ENCODE measurements around the gene NID1.

Gene NID1

DNA sequence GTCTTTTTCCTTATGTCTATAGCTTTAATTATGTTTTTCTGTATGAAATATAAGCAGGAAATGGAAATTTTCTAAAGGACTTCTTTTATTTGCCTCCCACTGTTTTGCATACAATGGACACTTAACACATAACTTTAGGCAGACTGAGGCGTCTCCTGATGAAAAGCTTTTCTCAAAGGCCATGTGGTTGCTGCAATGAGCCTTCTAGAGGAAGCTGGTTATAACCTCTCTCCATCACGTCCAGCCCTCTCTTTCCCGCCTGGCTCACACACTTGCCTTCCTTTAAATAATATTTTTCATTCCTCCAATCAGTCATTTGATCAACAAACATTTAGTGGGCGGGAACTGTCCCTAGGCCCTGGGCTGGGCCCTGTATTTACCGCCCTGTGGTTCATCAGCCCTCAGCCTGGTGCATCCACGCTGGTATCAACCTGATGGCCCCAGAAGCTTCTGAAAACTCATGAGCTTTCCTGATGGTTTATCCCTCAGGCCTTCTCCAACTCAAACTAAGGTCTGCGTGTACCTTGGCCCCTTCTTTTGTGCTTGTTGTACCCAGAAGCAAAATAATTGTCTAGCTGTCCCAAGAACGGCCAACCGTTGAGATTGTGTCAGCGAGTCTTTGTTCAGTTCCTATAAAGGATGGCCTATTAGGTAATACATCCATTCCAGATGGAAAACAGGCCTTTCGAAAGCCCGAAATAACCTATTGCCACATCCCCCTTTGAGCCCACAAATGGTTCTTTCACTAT lies 122.8 kb downstream of the NID1 start:
- no peaks in the 10 kb centered on the region for H3K4me1 ChIP-seq (ENCODE audit: control insufficient read depth in 1 of 2, insufficient read depth in 2 of 2, low read length in 2 of 2)

DNA sequence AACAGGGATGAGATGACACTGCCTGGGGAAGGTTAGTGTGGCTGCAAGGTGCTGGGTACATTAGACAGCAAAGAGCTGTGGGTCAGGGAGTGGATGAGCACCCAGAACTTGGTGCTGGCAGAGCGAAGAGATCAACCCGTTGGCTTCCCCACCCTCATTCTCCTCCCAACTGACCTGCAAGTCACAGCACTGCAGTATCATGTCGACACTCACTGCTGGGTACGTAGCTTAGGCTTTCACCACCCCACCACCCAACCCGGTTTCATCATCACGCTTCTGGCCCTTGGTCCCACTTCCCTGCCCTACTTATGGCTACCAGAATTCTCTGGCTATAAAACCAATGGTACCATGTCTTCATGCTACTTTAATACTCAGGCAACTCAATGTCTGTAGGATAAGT lies 124.6 kb downstream of the NID1 start:
- no peak overlapping the region for H3K27ac ChIP-seq (ENCODE audit: low read length)
- H3K36me3 ChIP-seq (ENCODE audit: control insufficient read depth in 1 of 2, insufficient read depth in 2 of 2, low read length in 2 of 2), result no peaks in the 10 kb centered on the region
- H3K27me3 ChIP-seq (ENCODE audit: low read depth, low read length), result no peaks in the 10 kb centered on the region
- H3K4me1 ChIP-seq (ENCODE audit: control insufficient read depth in 1 of 2, insufficient read depth in 2 of 2, low read length in 2 of 2), result peaks cover 6 to 9% of the 10 kb centered on the region in 2 donors
- H3K9me3 ChIP-seq (ENCODE audit: control insufficient read depth in 1 of 2, low read length in 2 of 2), result no peaks in the 10 kb centered on the region
- no peak overlapping the region for H3K4me3 ChIP-seq (ENCODE audit: low read depth in 1 of 2, low read length in 2 of 2)

More for the DNA sequence above, 122.8 kb downstream of the NID1 start:
- Histone ChIP-seq H3K9me3 (ENCODE audit: control insufficient read depth in 1 of 2, low read length in 2 of 2) (no peaks in the 10 kb centered on the region), H3K27ac (ENCODE audit: low read length) (no peak overlapping the region), H3K27me3 (ENCODE audit: low read depth, low read length) (no peaks in the 10 kb centered on the region), H3K4me3 (ENCODE audit: low read depth in 1 of 2, low read length in 2 of 2) (no peak overlapping the region), H3K36me3 (ENCODE audit: control insufficient read depth in 1 of 2, insufficient read depth in 2 of 2, low read length in 2 of 2) (no peaks in the 10 kb centered on the region)

DNA sequence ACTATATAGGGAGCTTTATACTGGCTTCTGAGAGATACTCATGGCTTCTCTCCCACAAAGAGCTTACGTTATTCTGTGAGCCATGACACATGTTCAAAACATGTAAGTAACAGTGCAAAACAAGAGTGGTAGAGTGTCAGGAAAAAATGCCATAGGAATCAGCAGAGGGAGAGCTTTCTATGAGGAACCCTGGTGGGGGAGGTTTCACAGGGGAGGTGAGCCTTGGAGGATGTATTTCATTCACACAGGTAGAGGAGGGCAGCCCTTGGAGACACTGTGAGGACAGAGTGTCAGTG lies 125.5 kb downstream of the NID1 start:
- Histone ChIP-seq H3K27ac (ENCODE audit: low read length) (no peak overlapping the region), H3K4me3 (ENCODE audit: low read depth in 1 of 2, low read length in 2 of 2) (no peak overlapping the region), H3K36me3 (ENCODE audit: control insufficient read depth in 1 of 2, insufficient read depth in 2 of 2, low read length in 2 of 2) (no peaks in the 10 kb centered on the region), H3K27me3 (ENCODE audit: low read depth, low read length) (no peaks in the 10 kb centered on the region), H3K4me1 (ENCODE audit: control insufficient read depth in 1 of 2, insufficient read depth in 2 of 2, low read length in 2 of 2) (peaks cover 6 to 12% of the 10 kb centered on the region in 2 donors), H3K9me3 (ENCODE audit: control insufficient read depth in 1 of 2, low read length in 2 of 2) (no peaks in the 10 kb centered on the region)

DNA sequence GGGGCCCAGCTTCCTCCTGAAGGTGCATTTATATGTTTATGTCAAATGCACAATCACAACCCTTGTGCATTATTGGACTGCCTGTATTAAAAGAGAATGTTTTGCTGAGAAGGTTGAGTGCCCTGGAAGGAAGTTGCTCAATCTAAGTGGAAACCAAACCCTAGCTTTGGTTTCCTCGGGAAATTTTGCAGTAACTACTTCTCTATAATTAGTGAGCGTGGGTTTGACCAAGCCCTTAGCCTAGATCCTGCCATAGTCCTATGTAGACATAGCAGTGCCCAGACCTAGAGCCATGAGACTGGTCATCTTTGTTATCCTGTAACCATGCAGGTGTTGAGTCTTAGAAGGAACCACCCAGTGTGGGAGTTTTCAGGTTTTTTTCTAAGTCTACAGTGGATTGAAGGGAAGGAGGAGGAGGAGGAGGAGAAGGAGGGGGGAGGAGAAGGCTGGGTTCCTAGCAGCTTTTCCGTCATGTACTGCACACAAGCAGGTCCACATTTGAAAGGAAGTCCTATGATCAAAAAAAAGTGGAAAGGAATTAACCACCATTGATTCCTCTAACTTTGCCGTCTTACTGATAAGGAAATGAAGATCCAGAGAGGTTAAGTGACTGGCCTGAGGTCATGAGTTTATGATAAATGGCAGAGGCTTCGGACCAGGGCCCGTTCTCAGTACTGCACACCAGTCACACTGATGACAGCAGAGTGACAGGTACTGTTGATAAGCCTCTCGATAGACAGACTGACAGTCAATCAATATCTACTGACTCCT lies 126.0 kb downstream of the NID1 start:
- Histone ChIP-seq H3K4me1 (ENCODE audit: control insufficient read depth in 1 of 2, insufficient read depth in 2 of 2, low read length in 2 of 2) (peaks cover 6 to 12% of the 10 kb centered on the region in 2 donors), H3K27ac (ENCODE audit: low read length) (no peak overlapping the region), H3K36me3 (ENCODE audit: control insufficient read depth in 1 of 2, insufficient read depth in 2 of 2, low read length in 2 of 2) (no peaks in the 10 kb centered on the region)

DNA sequence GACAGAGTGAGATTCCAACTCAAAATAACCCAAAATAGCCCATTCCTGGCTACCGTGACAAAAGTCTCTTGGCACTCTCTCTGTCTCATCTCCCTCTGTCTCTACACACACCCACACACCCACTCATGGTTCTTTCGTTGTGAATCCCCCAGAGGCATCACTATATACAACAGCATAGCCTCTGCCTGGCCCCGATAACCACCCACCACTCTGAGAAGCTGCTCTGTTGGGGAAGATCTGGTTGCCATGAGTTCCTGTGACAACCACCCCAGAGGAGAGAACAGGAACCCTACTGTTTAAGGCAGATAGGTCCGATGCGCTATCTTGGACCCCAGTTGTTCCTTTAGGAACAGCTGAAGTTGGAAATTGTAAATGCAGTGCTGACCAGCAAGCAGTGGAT lies 127.8 kb downstream of the NID1 start:
- Histone ChIP-seq H3K27me3 (ENCODE audit: low read depth, low read length) (no peaks in the 10 kb centered on the region), H3K27ac (ENCODE audit: low read length) (no peak overlapping the region)

More for the DNA sequence above, 126.0 kb downstream of the NID1 start:
- Histone ChIP-seq H3K9me3 (ENCODE audit: control insufficient read depth in 1 of 2, low read length in 2 of 2) (no peaks in the 10 kb centered on the region), H3K27me3 (ENCODE audit: low read depth, low read length) (no peaks in the 10 kb centered on the region), H3K4me3 (ENCODE audit: low read depth in 1 of 2, low read length in 2 of 2) (no peak overlapping the region)

DNA sequence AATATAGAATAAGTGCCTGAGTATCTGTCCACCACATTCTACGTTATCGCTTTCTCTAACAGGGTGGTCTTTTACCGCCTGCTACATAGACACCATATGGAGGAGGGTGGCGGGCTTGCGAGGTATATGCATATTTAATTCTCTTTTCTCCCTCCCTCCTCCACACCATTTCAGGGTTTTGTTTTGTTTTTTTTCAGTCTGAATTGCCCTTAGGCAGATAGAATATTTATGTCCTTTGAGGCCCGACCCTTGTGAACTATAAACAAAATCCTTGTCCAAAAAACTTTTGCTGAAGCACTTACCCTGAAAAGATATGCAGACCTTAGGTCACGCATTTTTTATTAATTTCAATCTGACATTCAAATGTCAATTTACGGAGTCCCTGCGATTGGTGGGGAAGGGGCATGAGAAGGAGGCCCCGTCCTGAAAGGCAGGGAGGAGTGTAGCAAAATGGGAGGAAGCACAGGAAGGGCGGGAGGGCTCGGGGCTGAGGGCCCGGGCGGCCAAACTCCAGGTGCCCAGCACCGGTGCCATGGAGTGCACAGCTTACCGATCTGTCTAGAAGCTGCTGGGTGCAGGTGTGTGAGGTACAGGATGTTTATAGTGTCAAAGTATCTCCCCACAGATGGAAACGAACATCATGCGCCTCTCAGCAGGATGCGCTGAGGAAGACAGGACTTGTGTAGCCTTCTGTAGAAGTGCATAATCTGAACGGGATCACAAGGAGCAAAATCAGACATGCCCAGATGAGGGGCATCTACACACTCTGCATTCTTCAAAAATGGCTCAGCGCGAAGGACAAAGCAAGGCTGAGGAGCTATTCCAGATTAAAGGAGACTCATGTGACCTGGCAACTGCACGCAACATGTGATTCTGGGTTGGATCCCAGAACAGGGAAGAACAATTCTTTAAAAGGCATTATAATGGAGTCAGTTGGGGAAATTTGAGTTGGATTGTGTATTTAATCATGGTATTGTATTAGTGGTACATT lies 129.4 kb downstream of the NID1 start:
- Histone ChIP-seq H3K27ac (ENCODE audit: low read length) (no peak overlapping the region), H3K9me3 (ENCODE audit: control insufficient read depth in 1 of 2, low read length in 2 of 2) (no peaks in the 10 kb centered on the region), H3K27me3 (ENCODE audit: low read depth, low read length) (no peaks in the 10 kb centered on the region), H3K4me1 (ENCODE audit: control insufficient read depth in 1 of 2, insufficient read depth in 2 of 2, low read length in 2 of 2) (peaks cover 6 to 12% of the 10 kb centered on the region in 2 donors), H3K36me3 (ENCODE audit: control insufficient read depth in 1 of 2, insufficient read depth in 2 of 2, low read length in 2 of 2) (no peaks in the 10 kb centered on the region), H3K4me3 (ENCODE audit: low read depth in 1 of 2, low read length in 2 of 2) (no peak overlapping the region)

More for the DNA sequence above, 127.8 kb downstream of the NID1 start:
- Histone ChIP-seq H3K36me3 (ENCODE audit: control insufficient read depth in 1 of 2, insufficient read depth in 2 of 2, low read length in 2 of 2) (no peaks in the 10 kb centered on the region), H3K4me1 (ENCODE audit: control insufficient read depth in 1 of 2, insufficient read depth in 2 of 2, low read length in 2 of 2) (peaks cover 6 to 12% of the 10 kb centered on the region in 2 donors), H3K4me3 (ENCODE audit: low read depth in 1 of 2, low read length in 2 of 2) (no peak overlapping the region), H3K9me3 (ENCODE audit: control insufficient read depth in 1 of 2, low read length in 2 of 2) (no peaks in the 10 kb centered on the region)

DNA sequence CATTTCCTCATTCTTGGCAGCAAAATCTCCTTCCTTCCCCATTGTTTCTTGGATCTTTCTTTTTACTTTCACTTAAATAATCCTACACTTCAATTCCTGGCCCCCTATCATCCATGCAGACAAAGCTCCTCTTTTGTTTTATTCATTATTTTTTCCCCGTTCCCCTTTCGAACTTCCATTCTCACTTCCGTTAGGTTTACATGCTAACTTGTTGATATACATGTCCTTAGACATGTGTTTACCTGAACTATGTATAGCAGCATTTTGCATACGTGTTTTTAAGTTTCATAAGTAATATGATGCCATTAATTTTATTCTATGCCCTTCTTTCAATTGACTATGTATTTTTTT lies 131.1 kb downstream of the NID1 start:
- no peak overlapping the region for H3K27ac ChIP-seq (ENCODE audit: low read length)
- no peaks in the 10 kb centered on the region for H3K9me3 ChIP-seq (ENCODE audit: control insufficient read depth in 1 of 2, low read length in 2 of 2)
- H3K4me1 ChIP-seq (ENCODE audit: control insufficient read depth in 1 of 2, insufficient read depth in 2 of 2, low read length in 2 of 2), result peaks cover 6 to 12% of the 10 kb centered on the region in 2 donors
- no peaks in the 10 kb centered on the region for H3K27me3 ChIP-seq (ENCODE audit: low read depth, low read length)
- H3K4me3 ChIP-seq (ENCODE audit: low read depth in 1 of 2, low read length in 2 of 2), result no peak overlapping the region
- H3K36me3 ChIP-seq (ENCODE audit: control insufficient read depth in 1 of 2, insufficient read depth in 2 of 2, low read length in 2 of 2), result no peaks in the 10 kb centered on the region

DNA sequence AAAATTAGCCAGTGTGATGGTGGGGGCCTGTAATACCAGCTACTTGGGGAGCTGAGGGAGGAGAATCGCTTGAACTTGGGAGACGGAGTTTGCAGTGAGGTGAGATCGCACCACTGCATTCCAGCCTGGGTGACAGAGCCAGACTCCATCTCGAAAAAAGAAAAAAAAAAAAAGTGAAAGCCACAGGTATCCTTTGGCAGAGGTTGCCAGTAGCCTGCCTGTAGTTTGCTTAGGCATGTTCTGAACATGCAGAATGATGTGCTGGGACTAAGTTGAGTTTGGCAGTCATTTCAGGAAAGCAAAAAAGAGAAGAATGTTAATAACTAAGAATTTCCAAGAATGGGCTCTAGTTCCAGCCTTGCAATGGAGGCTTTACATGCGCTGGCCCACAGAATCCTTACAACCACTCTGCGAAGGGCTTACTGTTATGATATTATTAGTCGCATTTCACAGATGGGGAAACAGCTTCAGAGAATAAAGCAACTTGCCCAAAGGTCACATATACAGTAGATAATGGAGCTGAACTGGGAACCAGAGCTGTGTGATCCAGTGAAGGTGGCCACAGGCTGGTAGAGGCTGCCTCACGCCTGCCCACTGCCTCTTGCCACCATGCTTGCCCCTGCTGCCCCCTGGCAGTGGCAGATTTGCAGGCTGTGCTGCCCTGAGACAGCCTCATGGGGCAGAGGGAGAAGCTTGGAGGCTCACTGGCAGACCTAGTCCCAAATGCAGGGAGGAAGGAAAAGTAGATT lies 131.7 kb downstream of the NID1 start:
- H3K4me3 ChIP-seq (ENCODE audit: low read depth in 1 of 2, low read length in 2 of 2), result no peak overlapping the region
- no peaks in the 10 kb centered on the region for H3K36me3 ChIP-seq (ENCODE audit: control insufficient read depth in 1 of 2, insufficient read depth in 2 of 2, low read length in 2 of 2)
- no peak overlapping the region for H3K27ac ChIP-seq (ENCODE audit: low read length)
- H3K9me3 ChIP-seq (ENCODE audit: control insufficient read depth in 1 of 2, low read length in 2 of 2), result no peaks in the 10 kb centered on the region
- peaks cover 6 to 12% of the 10 kb centered on the region in 2 donors for H3K4me1 ChIP-seq (ENCODE audit: control insufficient read depth in 1 of 2, insufficient read depth in 2 of 2, low read length in 2 of 2)
- H3K27me3 ChIP-seq (ENCODE audit: low read depth, low read length), result no peaks in the 10 kb centered on the region

DNA sequence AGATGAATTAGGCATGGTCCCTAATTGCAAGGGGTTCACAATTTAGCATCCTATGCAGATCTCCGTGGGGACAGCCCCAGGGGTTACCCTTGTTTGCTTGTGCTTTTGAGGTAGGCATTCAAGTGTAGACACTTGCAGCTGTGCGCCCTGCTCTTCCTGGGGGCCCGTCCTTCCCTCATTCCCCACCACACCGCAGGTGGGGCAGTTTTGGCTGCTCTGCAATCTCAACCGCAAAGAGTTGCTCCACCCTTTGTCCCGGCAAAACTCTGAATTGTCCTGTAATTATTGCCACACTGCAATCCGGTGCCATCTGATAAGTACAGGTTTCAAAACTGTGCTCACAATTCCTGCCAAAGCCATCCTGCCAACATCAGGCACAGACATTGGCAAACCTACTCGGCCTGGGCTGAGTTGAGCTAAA lies 132.8 kb downstream of the NID1 start:
- Histone ChIP-seq H3K4me3 (ENCODE audit: low read depth in 1 of 2, low read length in 2 of 2) (no peak overlapping the region), H3K9me3 (ENCODE audit: control insufficient read depth in 1 of 2, low read length in 2 of 2) (no peaks in the 10 kb centered on the region), H3K4me1 (ENCODE audit: control insufficient read depth in 1 of 2, insufficient read depth in 2 of 2, low read length in 2 of 2) (peaks cover 6 to 12% of the 10 kb centered on the region in 2 donors), H3K27ac (ENCODE audit: low read length) (no peak overlapping the region), H3K27me3 (ENCODE audit: low read depth, low read length) (no peaks in the 10 kb centered on the region), H3K36me3 (ENCODE audit: control insufficient read depth in 1 of 2, insufficient read depth in 2 of 2, low read length in 2 of 2) (no peaks in the 10 kb centered on the region)

DNA sequence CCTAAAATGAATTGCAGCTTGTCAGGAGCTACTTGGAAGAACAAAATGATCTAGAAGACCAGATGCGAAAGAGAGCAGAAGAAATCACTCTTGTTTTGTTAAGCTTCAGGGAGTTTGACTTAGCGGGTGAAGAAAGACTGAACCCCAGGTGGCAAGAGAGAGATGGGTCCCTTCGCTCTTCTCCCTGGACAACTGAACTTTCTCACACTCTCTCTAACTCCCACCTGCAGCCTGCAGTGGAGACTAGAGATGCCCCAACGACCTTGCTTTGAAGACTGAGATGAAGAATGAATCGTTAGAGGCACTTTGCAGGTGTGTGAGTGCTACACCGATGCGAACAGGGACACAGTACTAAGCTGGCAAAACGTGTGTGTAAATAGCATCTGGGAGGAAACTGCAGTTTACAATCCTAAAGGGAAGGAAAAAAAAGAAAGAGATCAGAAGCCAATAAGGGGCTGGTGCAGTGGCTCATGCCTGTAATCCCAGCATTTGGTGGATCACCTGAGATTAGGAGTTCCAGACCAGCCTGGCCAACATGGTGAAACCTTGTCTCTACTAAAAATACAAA lies 133.6 kb downstream of the NID1 start:
- no peak overlapping the region for H3K4me3 ChIP-seq (ENCODE audit: low read depth in 1 of 2, low read length in 2 of 2)
- H3K27ac ChIP-seq (ENCODE audit: low read length), result no peak overlapping the region
- no peaks in the 10 kb centered on the region for H3K36me3 ChIP-seq (ENCODE audit: control insufficient read depth in 1 of 2, insufficient read depth in 2 of 2, low read length in 2 of 2)
- no peaks in the 10 kb centered on the region for H3K27me3 ChIP-seq (ENCODE audit: low read depth, low read length)
- H3K9me3 ChIP-seq (ENCODE audit: control insufficient read depth in 1 of 2, low read length in 2 of 2), result no peaks in the 10 kb centered on the region
- H3K4me1 ChIP-seq (ENCODE audit: control insufficient read depth in 1 of 2, insufficient read depth in 2 of 2, low read length in 2 of 2), result peaks cover 6 to 12% of the 10 kb centered on the region in 2 donors

Measured in muscle layer of duodenum (tissue), 2 donors.